GM12801 (cell line): ENCODE data around the gene INPP4B.

Experiments
- TF ChIP-seq, protein P1 (sequence below): IDR thresholded peaks from one replicate; pipeline ENCODE4 v1.5.1; 2011; ENCODE audit warnings: control low read depth; ENCODE audit not compliant: insufficient read length; ENCODE audit errors: extremely low read depth

INPP4B gene

DNA sequence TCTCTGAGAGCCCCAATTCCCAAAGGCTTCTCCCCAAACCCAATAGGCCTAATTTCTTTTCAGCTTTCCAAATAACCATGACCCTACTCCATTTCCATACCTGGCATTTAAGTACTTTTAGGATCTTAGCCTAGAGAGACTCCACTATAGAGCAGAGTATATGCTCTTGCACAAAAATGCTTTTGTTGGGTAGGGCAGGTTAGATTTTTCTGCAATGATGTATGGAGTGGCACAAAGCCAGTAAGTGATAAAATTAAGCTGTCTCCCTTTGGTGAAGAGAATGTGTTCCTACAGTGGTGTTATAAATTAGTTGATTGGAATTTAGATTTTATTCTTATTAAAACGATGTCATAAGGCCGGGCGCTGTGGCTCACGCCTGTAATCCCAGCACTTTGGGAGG, 124.9 kb downstream of the INPP4B start:
- TF ChIP-seq, protein P1, sequence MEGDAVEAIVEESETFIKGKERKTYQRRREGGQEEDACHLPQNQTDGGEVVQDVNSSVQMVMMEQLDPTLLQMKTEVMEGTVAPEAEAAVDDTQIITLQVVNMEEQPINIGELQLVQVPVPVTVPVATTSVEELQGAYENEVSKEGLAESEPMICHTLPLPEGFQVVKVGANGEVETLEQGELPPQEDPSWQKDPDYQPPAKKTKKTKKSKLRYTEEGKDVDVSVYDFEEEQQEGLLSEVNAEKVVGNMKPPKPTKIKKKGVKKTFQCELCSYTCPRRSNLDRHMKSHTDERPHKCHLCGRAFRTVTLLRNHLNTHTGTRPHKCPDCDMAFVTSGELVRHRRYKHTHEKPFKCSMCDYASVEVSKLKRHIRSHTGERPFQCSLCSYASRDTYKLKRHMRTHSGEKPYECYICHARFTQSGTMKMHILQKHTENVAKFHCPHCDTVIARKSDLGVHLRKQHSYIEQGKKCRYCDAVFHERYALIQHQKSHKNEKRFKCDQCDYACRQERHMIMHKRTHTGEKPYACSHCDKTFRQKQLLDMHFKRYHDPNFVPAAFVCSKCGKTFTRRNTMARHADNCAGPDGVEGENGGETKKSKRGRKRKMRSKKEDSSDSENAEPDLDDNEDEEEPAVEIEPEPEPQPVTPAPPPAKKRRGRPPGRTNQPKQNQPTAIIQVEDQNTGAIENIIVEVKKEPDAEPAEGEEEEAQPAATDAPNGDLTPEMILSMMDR, result no peak

DNA sequence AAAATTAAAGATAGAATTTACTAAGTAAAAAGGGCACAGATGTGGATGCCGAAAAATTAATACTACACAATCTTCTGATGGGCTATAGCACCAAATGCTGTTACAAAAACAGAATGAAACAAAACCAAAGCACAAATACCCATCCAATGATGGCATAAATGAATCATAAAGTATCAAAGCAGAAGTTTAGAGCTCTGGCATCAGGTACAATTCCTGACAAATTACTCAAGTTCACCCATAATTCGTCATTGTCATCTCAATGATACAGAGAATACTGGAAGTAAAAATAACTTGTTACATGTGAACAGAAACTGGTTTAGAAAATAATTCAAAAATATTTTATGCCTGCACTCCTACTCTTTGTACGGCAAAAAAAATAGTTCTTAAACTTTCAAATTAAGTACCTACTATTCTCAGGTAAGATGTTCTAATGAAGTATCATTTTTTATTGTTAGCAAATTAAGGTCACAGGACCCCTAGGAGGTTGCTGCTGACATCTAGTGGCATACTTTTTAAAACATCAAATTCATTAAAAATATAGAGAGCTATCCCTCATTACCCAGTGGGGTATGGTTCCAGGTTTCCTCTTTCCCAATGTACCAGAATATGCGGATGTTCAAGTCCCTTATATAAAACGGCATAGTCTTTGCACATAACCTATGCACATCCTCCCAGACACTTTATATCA, 126.1 kb downstream of the INPP4B start:
- TF ChIP-seq, protein P1, result no peak

GRCh38 chr4:142718981-142719380, 127.1 kb downstream of the INPP4B start:
- TF ChIP-seq, protein P1, result no peak

- TF ChIP-seq, protein P1, result no peak
Observed at GRCh38 chr4:142715727-142716126, 130.4 kb downstream of the INPP4B start.

- TF ChIP-seq, protein P1, result no peak
Observed at GRCh38 chr4:142713282-142714030, 132.6 kb downstream of the INPP4B start.

GRCh38 chr4:142708231-142708630, 137.9 kb downstream of the INPP4B start:
- TF ChIP-seq, protein P1, result no peak

DNA sequence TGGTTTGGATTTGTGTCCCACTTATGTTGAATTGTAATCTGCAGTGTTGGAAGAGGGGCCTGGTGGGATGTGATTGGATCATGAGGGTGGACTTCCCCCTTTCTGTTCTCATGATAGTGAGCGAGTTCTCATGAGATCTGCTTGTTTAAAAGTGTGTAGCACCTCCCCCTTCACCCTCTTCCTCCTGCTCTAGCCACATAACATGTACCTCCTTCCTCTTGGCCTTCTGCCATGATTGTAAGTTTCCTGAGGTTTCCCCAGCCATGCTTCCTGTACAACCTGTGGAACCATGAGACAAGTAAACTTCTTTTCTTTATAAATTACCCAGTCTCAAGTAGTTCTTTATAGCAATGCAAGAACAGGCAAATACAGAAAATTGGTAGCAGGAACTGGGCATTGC, 138.7 kb downstream of the INPP4B start:
- TF ChIP-seq, protein P1, result no peak
